Brain microvascular endothelial cell (primary cell): ENCODE measurements around the gene VPS37C.

ENCODE experiments used
- DNase-seq: peaks from one replicate; pipeline ENCODE4 v3.0.0-alpha.2; 2020
- H3K27ac ChIP-seq: fragments of 250-450 bp; sonication (Bioruptor Pico); 2 replicates; pipeline ENCODE4 v1.5.1; 2020; ENCODE audit warnings: mild to moderate bottlenecking, moderate library complexity
- H3K27me3 ChIP-seq: fragments of 250-450 bp; sonication (Bioruptor Pico); replicated peaks from 2 replicates; pipeline ENCODE4 v1.5.1; 2020; ENCODE audit warnings: mild to moderate bottlenecking
- H3K36me3 ChIP-seq: fragments of 250-450 bp; sonication (Bioruptor Pico); replicated peaks from 2 replicates; pipeline ENCODE4 v1.5.1; 2020; ENCODE audit warnings: mild to moderate bottlenecking
- H3K4me3 ChIP-seq: 2 replicates; pipeline ENCODE4 v1.5.1; 2011; ENCODE audit warnings: low read depth, mild to moderate bottlenecking, control low read depth, low read length, moderate library complexity
- in situ Hi-C: cut with HindIII; loops from 2 replicates; pipeline ENCODE4 v1.10.0; 2017; ENCODE audit warnings: low sequenced_read_pairs, low pct_ligation_motif_present
- TF ChIP-seq, protein P1 (sequence below): IDR thresholded peaks from 2 replicates; pipeline ENCODE4 v1.5.1; 2011; ENCODE audit warnings: low read depth, mild to moderate bottlenecking, moderate library complexity, low read length, control low read depth, inconsistent platforms; ENCODE audit errors: missing control alignments

Gene VPS37C

DNA sequence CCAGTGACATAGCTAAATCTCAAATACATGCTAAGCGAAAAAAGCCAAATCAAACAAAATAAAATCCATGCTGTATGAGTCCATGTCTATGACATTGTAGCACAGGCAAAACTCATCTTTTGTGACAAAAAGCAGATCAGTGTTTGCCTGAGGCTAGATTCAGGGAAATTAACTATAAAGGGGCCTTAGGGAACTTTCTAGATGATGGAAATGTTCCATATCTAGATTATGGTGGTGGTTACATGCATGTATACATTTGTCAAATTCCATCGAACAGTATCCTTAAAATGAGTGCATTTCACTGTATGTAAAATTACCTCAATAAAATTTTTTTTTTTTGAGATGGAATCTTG, 44.1 kb downstream of the VPS37C start:
- Histone ChIP-seq H3K27ac (no peak overlapping the region), H3K36me3 (no peaks in the 10 kb centered on the region), H3K27me3 (no peaks in the 10 kb centered on the region), H3K4me3 (no peak overlapping the region)
- in situ Hi-C loops: no loop called here
- no peak for DNase-seq
- TF ChIP-seq, protein P1, sequence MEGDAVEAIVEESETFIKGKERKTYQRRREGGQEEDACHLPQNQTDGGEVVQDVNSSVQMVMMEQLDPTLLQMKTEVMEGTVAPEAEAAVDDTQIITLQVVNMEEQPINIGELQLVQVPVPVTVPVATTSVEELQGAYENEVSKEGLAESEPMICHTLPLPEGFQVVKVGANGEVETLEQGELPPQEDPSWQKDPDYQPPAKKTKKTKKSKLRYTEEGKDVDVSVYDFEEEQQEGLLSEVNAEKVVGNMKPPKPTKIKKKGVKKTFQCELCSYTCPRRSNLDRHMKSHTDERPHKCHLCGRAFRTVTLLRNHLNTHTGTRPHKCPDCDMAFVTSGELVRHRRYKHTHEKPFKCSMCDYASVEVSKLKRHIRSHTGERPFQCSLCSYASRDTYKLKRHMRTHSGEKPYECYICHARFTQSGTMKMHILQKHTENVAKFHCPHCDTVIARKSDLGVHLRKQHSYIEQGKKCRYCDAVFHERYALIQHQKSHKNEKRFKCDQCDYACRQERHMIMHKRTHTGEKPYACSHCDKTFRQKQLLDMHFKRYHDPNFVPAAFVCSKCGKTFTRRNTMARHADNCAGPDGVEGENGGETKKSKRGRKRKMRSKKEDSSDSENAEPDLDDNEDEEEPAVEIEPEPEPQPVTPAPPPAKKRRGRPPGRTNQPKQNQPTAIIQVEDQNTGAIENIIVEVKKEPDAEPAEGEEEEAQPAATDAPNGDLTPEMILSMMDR: no peak

DNA sequence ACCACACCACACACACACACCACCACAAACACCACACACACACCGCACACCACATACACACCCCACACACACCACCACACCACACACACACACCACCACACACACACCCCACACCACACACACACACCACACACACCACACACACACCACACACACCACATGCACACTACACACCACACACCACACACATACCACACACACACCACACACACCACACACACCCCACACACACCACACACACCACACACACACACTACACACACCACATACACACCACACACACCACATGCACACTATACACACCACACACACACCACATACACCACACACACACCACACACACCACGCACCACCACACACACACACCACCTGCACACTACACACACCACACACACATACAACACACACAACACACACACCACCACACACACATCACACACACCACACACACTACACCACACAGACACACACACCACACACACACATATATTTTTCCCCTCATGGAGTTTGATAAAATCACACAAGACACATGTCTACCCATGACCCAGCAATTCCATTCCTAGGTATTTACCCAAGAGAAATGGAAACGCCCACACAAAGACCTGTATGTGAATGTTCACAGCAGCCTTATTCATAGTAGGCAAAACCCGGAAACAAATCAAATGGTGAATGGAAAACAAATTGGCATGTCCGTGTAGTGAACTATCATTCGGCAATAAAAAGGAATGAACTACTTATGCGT, 44.6 kb downstream of the VPS37C start:
- in situ Hi-C loops: no loop called here
- no peaks in the 10 kb centered on the region for H3K36me3 ChIP-seq
- TF ChIP-seq, protein P1: no peak
- no peaks in the 10 kb centered on the region for H3K27me3 ChIP-seq
- H3K4me3 ChIP-seq: no peak overlapping the region
- DNase-seq: no peak
- no peak overlapping the region for H3K27ac ChIP-seq

DNA sequence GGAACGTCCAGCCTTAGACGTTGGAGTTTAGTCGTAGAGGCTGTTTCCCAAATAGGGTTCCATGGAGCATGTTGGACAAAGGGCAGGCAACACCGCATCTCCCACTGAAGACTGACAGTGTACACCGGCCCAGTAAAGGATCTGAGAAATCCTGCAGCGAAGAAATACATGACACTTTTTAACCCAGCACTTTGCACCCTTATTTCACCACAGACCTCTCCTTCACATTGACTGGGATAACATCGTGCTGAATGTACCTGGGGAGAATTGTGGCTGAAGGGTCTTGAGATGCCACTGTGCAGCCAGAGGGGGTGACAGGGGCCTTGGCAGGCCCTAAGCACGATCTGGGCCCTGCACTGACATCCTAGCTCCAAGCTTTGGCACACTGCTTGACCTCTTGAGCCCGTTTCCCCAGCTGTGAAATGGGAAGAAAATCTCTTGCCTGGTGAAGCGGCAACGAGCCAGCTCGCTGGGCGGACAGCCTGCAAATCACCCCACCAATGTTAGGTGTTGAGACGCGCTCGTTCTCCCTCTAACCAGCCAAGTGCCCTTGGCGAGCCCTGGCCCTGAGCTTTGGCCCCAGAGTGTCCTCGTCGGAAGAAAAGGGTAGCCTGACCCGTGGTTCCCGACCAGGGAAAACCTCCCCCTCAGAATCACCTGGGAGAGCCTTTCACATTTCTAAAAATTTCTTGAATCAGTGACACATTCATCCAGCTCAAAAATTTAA, 45.6 kb downstream of the VPS37C start:
- Histone ChIP-seq H3K27me3 (no peaks in the 10 kb centered on the region), H3K4me3 (no peak overlapping the region), H3K36me3 (no peaks in the 10 kb centered on the region), H3K27ac (no peak overlapping the region)
- TF ChIP-seq, protein P1: no peak
- no peak for DNase-seq
- in situ Hi-C loops: no loop called here

DNA sequence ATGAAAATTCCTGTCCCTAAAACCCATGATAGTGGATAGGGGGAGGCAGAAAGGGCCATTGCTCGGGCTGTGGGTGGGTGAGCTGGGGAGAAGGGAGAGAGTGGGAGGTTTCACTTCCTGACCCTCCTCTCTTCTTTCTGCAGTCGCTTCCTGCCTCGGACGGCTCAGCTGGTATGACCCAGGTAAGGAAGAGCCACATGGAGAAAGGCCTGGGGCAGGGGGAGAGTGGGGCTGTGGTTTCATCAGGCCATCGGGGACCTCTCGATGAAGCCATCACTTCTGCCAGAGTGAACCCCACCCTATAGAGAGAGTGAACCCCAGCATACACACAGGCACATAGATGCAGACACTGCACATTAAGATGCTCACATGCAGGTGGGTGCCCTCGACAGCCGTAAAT, 46.3 kb downstream of the VPS37C start:
- Histone ChIP-seq H3K36me3 (no peaks in the 10 kb centered on the region), H3K27ac (no peak overlapping the region), H3K4me3 (no peak overlapping the region), H3K27me3 (no peaks in the 10 kb centered on the region)
- no peak for DNase-seq
- in situ Hi-C loops: no loop called here
- TF ChIP-seq, protein P1: no peak

DNA sequence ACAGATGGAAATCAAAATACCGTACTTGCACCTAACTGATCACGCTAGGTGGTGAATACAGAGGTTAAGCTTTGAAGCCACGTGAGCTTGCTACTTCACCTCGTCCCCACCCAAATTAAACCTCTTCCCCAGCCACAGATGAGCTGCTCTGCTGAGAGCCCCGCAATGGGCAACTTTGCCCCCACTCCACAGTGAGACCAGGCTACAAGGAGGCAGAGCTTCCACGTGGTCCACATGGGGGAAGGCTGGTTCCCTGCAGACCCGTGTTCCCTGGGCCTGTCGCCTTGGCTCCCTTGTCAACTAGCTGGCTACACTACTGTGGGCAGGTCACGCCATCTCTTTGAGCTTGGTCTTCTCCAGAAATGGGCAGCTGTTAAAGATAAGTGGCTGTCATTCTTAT, 48.0 kb downstream of the VPS37C start:
- TF ChIP-seq, protein P1: no peak
- Histone ChIP-seq H3K4me3 (no peak overlapping the region), H3K27me3 (no peaks in the 10 kb centered on the region), H3K36me3 (no peaks in the 10 kb centered on the region), H3K27ac (no peak overlapping the region)
- in situ Hi-C loops: no loop called here
- no peak for DNase-seq

DNA sequence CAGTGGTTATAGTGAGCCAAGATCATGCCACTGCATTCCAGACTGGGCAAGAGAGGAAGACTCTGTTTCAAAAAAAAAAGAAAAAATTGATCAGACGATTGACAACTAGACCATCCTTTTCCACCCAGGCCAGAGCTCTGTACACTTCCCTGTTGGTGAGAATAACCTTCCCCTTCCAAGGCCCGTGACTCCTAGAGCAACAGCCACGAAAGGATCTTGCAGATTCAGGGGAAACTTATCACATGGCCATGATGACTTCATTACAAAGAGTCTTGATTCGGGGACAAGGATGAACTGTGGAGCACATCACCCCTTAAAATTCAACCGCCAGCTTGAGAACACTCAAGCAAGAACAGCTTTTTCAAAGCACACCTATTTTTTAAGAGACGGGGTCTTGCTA, 48.7 kb downstream of the VPS37C start:
- DNase-seq: no peak
- Histone ChIP-seq H3K27ac (no peak overlapping the region), H3K4me3 (no peak overlapping the region), H3K27me3 (no peaks in the 10 kb centered on the region), H3K36me3 (no peaks in the 10 kb centered on the region)
- TF ChIP-seq, protein P1: no peak
- in situ Hi-C loops: no loop called here
